Measurements from ENCODE around the gene GLOD4. TPM values are rescaled to one million over a fixed set of nuclear protein-coding genes. Genes with fewer than 3 reads are reported as not detected.

Gene GLOD4
- total and polyA plus RNA-seq, 10 of the 15 experiments (the other 5 are each of a cell fraction or from before 2014, with no cell fraction given), result 40.8 to 107 (median 81.2) TPM

DNA sequence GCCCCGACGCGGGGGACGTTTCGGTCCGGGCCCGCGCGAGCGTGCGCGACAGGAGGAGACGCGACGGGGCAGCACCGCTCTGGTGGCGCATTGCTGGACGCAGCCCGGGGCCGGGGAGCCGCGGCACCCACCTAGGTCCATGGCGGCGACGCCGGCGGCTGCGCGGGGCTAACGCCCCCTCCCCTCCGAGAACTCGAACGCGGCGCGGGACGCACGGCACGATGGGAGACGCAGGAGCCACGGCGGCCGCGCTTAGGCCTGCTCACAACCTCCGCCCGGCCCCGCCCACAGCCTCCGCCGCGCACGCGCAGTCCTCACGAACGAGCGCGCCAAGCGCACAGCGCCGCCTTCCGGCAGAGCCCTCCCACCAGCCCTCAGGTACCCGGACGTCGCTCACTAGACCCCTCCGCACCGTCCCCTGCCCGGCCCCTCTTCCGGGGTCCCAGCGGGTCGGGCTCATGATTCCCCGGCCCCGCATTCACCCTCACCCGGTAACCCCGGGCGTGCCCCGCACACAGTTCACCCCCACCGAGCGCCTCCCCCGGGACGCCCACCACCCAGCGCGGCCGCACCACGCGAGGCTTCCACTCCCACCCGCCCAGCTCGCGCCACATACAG lies 30.0 kb downstream of the GLOD4 start, which contains the start of gene GEMIN4:
TSS of gene GEMIN4 (minus strand) at position 263 of the 618 bp plus-strand sequence. CDS start at position 141, 122 bp downstream.
- peak; percentile 82 for DNase-seq (ENCODE audit: low read depth, low spot score)
- Histone ChIP-seq H3K27ac (ENCODE audit: control insufficient read depth, insufficient read depth) (peak within 1 kb of the TSS; percentile 89), H3K4me2 (ENCODE audit: control insufficient read depth, insufficient read depth) (peak within 1 kb of the TSS; percentile 99), H3K4me3 (peak within 1 kb of the TSS; percentile 98), H3K27me3 (replicated peaks in 1 of 2; ENCODE audit: control insufficient read depth in 2 of 2, insufficient read depth in 2 of 2, low read length in 1 of 2) (no peaks in the 10 kb centered on the region), H3K9ac (ENCODE audit: control insufficient read depth, insufficient read depth, low read length) (peak within 1 kb of the TSS; percentile 91), H3K9me3 (replicated peaks; ENCODE audit: control insufficient read depth, insufficient read depth, low read length) (peaks cover 3% of the 10 kb centered on the region; the same call in 1 of the 3 replicates), H2AFZ (ENCODE audit: control insufficient read depth, low read depth, low read length) (peak within 1 kb of the TSS; percentile 82), H3K79me2 (ENCODE audit: control insufficient read depth, insufficient read depth, low read length) (peaks cover 39% of the 10 kb centered on the region), H4K20me1 (ENCODE audit: control insufficient read depth, insufficient read depth) (no peaks in the 10 kb centered on the region), H3K4me1 (ENCODE audit: control insufficient read depth, insufficient read depth, low read length) (peaks cover 4% of the 10 kb centered on the region; the same call in 1 of the 2 replicates), H3K36me3 (ENCODE audit: control insufficient read depth in 2 of 2, insufficient read depth in 2 of 2, low read length in 1 of 2) (peaks cover 9 to 15% of the 10 kb centered on the region in 2 experiments; a peak in 3 of 4 replicates)
- WGBS (ENCODE audit: insufficient coverage, insufficient replicate concordance, low lambda C conversion rate, missing lambda C conversion rate), result 1% methylated on average over 65 of the region's 87 CpGs
- BruUV-seq (replicated peaks), result no TSS peak
- FAIRE-seq, result no peak
- peak; percentile 93 for ATAC-seq
- in situ Hi-C loops (cut with MboI) (no loop called here), intact Hi-C loops (cut with micrococcal nuclease; ENCODE audit: unreplicated experiment) (no loop called here)
- RAD21 ChIA-PET (ENCODE audit: unreplicated experiment), result interaction anchor here (0.7 to 1.5 kb wide), 5 partner anchors 37 to 340 kb away, joined by 3 to 6 read pairs (median 5); partner anchors contain the start of genes TIMM22 and VPS53
- CTCF ChIA-PET, result interaction anchor here (0.8 to 1.8 kb wide), 11 partner anchors 16 to 340 kb away, joined by 3 to 7 read pairs (median 5); partner anchors contain the start of genes GLOD4 and MRM3
- SMC1A ChIA-PET (ENCODE audit: uncharacterized antibody, unreplicated experiment), result interaction anchor here (1.1 to 1.4 kb wide), 3 partner anchors 10 to 340 kb away, joined by 3 to 5 read pairs (median 4); no protein-coding TSS in a partner anchor
- POLR2A ChIA-PET, result interaction anchor here (0.9 to 1.2 kb wide), 4 partner anchors 21 to 37 kb away, joined by 4 to 9 read pairs (median 7); partner anchors contain the start of genes GLOD4, MRM3 and VPS53
- TF ChIP-seq, protein P1, sequence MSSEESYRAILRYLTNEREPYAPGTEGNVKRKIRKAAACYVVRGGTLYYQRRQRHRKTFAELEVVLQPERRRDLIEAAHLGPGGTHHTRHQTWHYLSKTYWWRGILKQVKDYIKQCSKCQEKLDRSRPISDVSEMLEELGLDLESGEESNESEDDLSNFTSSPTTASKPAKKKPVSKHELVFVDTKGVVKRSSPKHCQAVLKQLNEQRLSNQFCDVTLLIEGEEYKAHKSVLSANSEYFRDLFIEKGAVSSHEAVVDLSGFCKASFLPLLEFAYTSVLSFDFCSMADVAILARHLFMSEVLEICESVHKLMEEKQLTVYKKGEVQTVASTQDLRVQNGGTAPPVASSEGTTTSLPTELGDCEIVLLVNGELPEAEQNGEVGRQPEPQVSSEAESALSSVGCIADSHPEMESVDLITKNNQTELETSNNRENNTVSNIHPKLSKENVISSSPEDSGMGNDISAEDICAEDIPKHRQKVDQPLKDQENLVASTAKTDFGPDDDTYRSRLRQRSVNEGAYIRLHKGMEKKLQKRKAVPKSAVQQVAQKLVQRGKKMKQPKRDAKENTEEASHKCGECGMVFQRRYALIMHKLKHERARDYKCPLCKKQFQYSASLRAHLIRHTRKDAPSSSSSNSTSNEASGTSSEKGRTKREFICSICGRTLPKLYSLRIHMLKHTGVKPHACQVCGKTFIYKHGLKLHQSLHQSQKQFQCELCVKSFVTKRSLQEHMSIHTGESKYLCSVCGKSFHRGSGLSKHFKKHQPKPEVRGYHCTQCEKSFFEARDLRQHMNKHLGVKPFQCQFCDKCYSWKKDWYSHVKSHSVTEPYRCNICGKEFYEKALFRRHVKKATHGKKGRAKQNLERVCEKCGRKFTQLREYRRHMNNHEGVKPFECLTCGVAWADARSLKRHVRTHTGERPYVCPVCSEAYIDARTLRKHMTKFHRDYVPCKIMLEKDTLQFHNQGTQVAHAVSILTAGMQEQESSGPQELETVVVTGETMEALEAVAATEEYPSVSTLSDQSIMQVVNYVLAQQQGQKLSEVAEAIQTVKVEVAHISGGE (CRISPR knock-in tag; IDR thresholded peaks at IDR 0.05), result no peak
- no peak for TF ChIP-seq CEBPZ (IDR thresholded peaks at IDR 0.05; ENCODE audit: low read depth, low read length)
- peak; percentile 57 for TF ChIP-seq E4F1 (IDR thresholded peaks at IDR 0.05; ENCODE audit: borderline replicate concordance, partially characterized antibody)
- no peak for TF ChIP-seq JUNB (IDR thresholded peaks at IDR 0.05)
- TF ChIP-seq HDAC6 (IDR thresholded peaks at IDR 0.05; ENCODE audit: unreplicated experiment), result peak; percentile 56
- 0 out of 2 replicates have a peak, but pooled peaks have one; percentile 25 for TF ChIP-seq PAX5 (IDR thresholded peaks at IDR 0.05; ENCODE audit: borderline replicate concordance, low read depth, low read length)
- no peak for TF ChIP-seq ZSCAN29 (IDR thresholded peaks at IDR 0.05)
- TF ChIP-seq RFX5 (IDR thresholded peaks at IDR 0.05; ENCODE audit: low read depth, low read length), result no peak
- 0 out of 2 replicates have a peak, but pooled peaks have one; percentile 17 for TF ChIP-seq MTA2 (IDR thresholded peaks at IDR 0.05; ENCODE audit: low read depth)
- TF ChIP-seq POLR2AphosphoS5 (IDR thresholded peaks at IDR 0.05; ENCODE audit: low read length), result peak; percentile 86; the same call in 1 of the 2 replicates
- TF ChIP-seq TAF1 (IDR thresholded peaks at IDR 0.05; ENCODE audit: borderline replicate concordance, low read depth, low read length), result peak; percentile 41; the same call in 1 of the 2 replicates
- peak; percentile 68 for TF ChIP-seq ZNF207 (IDR thresholded peaks at IDR 0.05; ENCODE audit: borderline replicate concordance)
- 0 out of 2 replicates have a peak, but pooled peaks have one; percentile 44 for TF ChIP-seq SMAD5 (IDR thresholded peaks at IDR 0.05; ENCODE audit: low read depth)
- TF ChIP-seq NFXL1 (IDR thresholded peaks at IDR 0.05; ENCODE audit: borderline replicate concordance), result peak; percentile 47; the same call in 1 of the 2 replicates

All from GM12878 (cell line).